ENCODE data around the gene IMPG2.

- no peak for TF ChIP-seq CTCF (optimal IDR thresholded peaks at IDR 0.05 in 1 of 3, IDR thresholded peaks at IDR 0.05 in 1 of 3, conservative IDR thresholded peaks at IDR 0.05 in 1 of 3; ENCODE audit: extremely low read depth in 1 of 3, insufficient read depth in 2 of 3, low read length in 3 of 3)
- TF ChIP-seq EZH2 (IDR thresholded peaks at IDR 0.05; ENCODE audit: low read length), result no peak
Measured at GRCh38 chr3:101312545-101312944, 7.8 kb downstream of the IMPG2 start.
